ENCODE measurements around the gene LEFTY1. TPM values are rescaled to one million over a fixed set of nuclear protein-coding genes. Genes with fewer than 3 reads are reported as not detected.

Gene LEFTY1
- total and polyA plus RNA-seq, 2 of the 13 experiments (the other 11 are each of a cell fraction or from before 2014, with no cell fraction given), result 0.29 to 0.79 TPM

DNA sequence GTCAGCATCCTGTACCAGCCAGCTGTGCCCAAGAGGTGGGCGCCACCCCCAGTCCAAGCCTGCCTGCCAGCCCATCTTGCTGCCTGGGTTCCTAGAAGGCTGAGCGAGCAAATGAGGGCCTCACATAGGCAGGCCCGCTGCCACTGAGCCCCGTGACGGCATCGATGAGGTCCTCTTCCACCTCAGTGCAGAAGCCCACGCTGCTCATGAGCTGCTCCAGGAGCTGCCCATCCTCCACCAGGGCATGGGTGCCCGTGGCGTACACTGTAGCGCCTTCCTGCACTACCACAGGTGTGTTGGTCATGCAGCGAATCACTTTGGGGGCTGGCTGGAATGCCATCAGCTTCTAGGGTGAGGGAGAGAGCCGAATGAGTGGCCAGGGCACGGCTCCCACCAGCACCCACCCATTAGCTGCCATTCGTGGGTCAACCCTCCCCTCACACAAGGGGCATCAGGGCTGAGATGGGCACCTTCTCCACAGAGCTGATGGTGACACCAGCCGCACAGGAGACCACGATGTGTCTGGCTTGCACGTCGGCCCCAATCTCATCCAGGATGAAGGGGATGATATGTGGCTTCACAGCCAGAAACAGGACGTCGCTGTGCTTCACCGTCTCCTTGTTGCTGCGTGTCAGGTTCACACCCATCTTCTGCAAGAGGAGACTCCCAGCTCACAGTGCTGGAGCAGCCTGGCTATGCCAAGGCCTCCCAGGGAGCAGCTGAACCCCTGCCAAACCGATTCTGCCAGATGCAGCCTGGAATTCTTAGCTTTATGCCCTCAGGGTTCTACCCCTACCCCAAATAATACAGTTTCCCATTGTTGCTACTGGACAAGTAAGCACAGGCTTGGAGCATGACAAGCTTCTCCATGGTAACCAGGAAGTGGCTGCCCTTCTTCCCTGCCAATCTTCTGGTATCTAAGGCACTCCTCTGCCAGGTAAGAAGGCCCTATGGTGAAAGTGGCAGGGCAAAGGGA, 33.1 kb upstream of the LEFTY1 start:
- no peak overlapping the region for H3K27ac ChIP-seq (ENCODE audit: extremely low read length, insufficient read depth, low read length)
- H3K4me2 ChIP-seq (ENCODE audit: low read depth, low read length), result no peak overlapping the region; the same call in 1 of the 2 replicates
- POLR2A ChIA-PET, result interaction anchor here (1.0 to 1.7 kb wide), 2 partner anchors 13 to 40 kb away, joined by 3 to 6 read pairs; partner anchors contain the start of gene TMEM63A
- DNase-seq (ENCODE audit: low spot score) (no peak), ATAC-seq (no peak), FAIRE-seq (no peak)
- H4K20me1 ChIP-seq (ENCODE audit: insufficient read depth, low read length), result no peaks in the 10 kb centered on the region
- TF ChIP-seq RBFOX2 (IDR thresholded peaks at IDR 0.05; ENCODE audit: low read depth, low read length) (peak; percentile 50; the same call in 1 of the 2 replicates), GABPB1 (CRISPR knock-in tag; IDR thresholded peaks at IDR 0.05) (0 out of 2 replicates have a peak, but pooled peaks have one; percentile 18), AGO2 (optimal IDR thresholded peaks at IDR 0.05; ENCODE audit: low read depth, low read length) (peak; percentile 87), ZNF367 (CRISPR knock-in tag; IDR thresholded peaks at IDR 0.05; ENCODE audit: borderline replicate concordance) (no peak), TOPORS (CRISPR knock-in tag; IDR thresholded peaks at IDR 0.05) (no peak), ZC3H13 (CRISPR knock-in tag; IDR thresholded peaks at IDR 0.05) (peak; percentile 75; the same call in 1 of the 2 replicates), ZNF678 (CRISPR knock-in tag; IDR thresholded peaks at IDR 0.05) (no peak)
- TF ChIP-seq, protein P1, sequence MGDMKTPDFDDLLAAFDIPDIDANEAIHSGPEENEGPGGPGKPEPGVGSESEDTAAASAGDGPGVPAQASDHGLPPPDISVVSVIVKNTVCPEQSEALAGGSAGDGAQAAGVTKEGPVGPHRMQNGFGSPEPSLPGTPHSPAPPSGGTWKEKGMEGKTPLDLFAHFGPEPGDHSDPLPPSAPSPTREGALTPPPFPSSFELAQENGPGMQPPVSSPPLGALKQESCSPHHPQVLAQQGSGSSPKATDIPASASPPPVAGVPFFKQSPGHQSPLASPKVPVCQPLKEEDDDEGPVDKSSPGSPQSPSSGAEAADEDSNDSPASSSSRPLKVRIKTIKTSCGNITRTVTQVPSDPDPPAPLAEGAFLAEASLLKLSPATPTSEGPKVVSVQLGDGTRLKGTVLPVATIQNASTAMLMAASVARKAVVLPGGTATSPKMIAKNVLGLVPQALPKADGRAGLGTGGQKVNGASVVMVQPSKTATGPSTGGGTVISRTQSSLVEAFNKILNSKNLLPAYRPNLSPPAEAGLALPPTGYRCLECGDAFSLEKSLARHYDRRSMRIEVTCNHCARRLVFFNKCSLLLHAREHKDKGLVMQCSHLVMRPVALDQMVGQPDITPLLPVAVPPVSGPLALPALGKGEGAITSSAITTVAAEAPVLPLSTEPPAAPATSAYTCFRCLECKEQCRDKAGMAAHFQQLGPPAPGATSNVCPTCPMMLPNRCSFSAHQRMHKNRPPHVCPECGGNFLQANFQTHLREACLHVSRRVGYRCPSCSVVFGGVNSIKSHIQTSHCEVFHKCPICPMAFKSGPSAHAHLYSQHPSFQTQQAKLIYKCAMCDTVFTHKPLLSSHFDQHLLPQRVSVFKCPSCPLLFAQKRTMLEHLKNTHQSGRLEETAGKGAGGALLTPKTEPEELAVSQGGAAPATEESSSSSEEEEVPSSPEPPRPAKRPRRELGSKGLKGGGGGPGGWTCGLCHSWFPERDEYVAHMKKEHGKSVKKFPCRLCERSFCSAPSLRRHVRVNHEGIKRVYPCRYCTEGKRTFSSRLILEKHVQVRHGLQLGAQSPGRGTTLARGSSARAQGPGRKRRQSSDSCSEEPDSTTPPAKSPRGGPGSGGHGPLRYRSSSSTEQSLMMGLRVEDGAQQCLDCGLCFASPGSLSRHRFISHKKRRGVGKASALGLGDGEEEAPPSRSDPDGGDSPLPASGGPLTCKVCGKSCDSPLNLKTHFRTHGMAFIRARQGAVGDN (CRISPR knock-in tag; IDR thresholded peaks at IDR 0.05), result peak; percentile 11; the same call in 1 of the 2 replicates
- TF ChIP-seq, protein P2, sequence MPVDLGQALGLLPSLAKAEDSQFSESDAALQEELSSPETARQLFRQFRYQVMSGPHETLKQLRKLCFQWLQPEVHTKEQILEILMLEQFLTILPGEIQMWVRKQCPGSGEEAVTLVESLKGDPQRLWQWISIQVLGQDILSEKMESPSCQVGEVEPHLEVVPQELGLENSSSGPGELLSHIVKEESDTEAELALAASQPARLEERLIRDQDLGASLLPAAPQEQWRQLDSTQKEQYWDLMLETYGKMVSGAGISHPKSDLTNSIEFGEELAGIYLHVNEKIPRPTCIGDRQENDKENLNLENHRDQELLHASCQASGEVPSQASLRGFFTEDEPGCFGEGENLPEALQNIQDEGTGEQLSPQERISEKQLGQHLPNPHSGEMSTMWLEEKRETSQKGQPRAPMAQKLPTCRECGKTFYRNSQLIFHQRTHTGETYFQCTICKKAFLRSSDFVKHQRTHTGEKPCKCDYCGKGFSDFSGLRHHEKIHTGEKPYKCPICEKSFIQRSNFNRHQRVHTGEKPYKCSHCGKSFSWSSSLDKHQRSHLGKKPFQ (CRISPR knock-in tag; IDR thresholded peaks at IDR 0.05; ENCODE audit: insufficient replicate concordance), result no peak
- CTCF ChIA-PET (ENCODE audit: low intra/inter-chr PET ratio, low total read pairs), result no interaction called here
- no peak overlapping the region for H3K4me3 ChIP-seq (replicated peaks in 1 of 3; ENCODE audit: insufficient read depth in 1 of 3, low read depth in 2 of 3, low read length in 3 of 3)
- H3K9ac ChIP-seq (ENCODE audit: insufficient read depth, low read depth, low read length), result no peak overlapping the region
- H2AFZ ChIP-seq (ENCODE audit: low read length), result no peak overlapping the region
- no peaks in the 10 kb centered on the region for H3K9me3 ChIP-seq (ENCODE audit: low read length)
- H3K36me3 ChIP-seq (replicated peaks in 1 of 2; ENCODE audit: control insufficient read depth in 1 of 2, insufficient read depth in 2 of 2, low read length in 2 of 2), result peaks cover 7 to 38% of the 10 kb centered on the region in 2 experiments; a peak in 4 of 5 replicates
- BruUV-seq (replicated peaks), result no TSS peak
- H3K79me2 ChIP-seq (ENCODE audit: insufficient read depth, low read length), result peaks cover 16% of the 10 kb centered on the region
- no peaks in the 10 kb centered on the region; a peak in 2 of 5 replicates for H3K27me3 ChIP-seq (ENCODE audit: control insufficient read depth in 1 of 2, insufficient read depth in 2 of 2, low read length in 2 of 2)
- H3K4me1 ChIP-seq (ENCODE audit: insufficient read depth, low read length), result peaks cover 22% of the 10 kb centered on the region
- in situ Hi-C loops (cut with HindIII; ENCODE audit: extremely low pct_ligation_motif_present, low pct_unique_long_range_greater_than_20kb) (no loop called here), intact Hi-C loops (cut with micrococcal nuclease; ENCODE audit: unreplicated experiment) (loop anchor here (5.0 to 10.0 kb wide), 3 partner anchors 40 to 145 kb away; partner anchors contain the start of genes SRP9 and TMEM63A)
- 93% methylated on average over 8 of the region's 23 CpGs for WGBS (ENCODE audit: low lambda C conversion rate)
